ENCODE data around the gene CASZ1. TPM values are rescaled to one million over a fixed set of nuclear protein-coding genes. Genes with fewer than 3 reads are reported as not detected.

Gene CASZ1, protein sequence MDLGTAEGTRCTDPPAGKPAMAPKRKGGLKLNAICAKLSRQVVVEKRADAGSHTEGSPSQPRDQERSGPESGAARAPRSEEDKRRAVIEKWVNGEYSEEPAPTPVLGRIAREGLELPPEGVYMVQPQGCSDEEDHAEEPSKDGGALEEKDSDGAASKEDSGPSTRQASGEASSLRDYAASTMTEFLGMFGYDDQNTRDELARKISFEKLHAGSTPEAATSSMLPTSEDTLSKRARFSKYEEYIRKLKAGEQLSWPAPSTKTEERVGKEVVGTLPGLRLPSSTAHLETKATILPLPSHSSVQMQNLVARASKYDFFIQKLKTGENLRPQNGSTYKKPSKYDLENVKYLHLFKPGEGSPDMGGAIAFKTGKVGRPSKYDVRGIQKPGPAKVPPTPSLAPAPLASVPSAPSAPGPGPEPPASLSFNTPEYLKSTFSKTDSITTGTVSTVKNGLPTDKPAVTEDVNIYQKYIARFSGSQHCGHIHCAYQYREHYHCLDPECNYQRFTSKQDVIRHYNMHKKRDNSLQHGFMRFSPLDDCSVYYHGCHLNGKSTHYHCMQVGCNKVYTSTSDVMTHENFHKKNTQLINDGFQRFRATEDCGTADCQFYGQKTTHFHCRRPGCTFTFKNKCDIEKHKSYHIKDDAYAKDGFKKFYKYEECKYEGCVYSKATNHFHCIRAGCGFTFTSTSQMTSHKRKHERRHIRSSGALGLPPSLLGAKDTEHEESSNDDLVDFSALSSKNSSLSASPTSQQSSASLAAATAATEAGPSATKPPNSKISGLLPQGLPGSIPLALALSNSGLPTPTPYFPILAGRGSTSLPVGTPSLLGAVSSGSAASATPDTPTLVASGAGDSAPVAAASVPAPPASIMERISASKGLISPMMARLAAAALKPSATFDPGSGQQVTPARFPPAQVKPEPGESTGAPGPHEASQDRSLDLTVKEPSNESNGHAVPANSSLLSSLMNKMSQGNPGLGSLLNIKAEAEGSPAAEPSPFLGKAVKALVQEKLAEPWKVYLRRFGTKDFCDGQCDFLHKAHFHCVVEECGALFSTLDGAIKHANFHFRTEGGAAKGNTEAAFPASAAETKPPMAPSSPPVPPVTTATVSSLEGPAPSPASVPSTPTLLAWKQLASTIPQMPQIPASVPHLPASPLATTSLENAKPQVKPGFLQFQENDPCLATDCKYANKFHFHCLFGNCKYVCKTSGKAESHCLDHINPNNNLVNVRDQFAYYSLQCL (N-terminal part only)
- 10 to 100 TPM; 44.3 to 50.3 TPM for total RNA-seq

DNA sequence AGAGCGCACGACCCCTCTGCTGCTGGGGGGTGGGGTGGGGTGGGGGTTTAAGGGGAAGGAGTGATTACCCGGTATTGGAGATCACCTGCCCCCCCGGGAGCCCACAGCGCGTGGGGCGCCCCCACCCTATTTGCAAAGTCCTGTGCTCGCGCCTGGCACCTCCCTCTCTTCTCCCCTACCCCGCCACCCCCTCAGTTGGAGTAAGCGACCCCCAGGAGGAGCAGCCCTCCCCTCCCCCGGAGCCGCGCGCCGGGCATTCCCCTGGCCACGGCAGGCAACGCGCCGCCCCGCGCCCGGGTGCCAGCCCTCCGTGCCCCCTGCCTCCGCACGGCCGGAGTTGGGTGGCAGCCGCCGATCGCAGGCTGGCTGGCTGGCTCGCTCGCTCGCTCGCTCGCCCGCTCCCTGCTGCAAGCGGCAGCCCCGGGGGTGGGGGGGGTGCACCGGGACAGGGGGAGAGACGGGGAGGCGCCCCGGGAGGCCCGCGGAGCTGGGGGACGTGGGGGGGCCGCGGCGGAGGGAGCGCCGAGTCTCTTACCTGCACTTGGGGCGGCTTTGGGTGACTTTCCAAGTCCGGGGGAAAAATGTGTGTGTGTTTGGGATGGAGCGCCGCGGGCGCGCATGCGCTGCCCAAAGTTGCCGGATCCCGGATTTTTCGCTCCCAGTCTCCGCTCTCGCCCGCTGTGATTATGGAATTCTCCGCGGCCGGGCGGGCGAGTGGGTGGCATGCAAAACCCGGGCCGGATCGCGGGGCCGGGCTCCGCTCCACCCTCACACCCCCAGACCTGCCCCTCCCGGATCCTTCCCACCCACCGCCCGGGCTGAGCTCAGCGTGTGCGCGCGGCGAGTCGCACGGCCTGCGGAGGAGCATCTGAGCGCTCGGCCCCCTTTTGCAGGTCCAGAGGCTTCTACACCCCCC is at the start of gene CASZ1:
Gene CASZ1 (minus strand): TSS at position 618 of the 916 bp plus-strand sequence. CDS start 102,757 bp downstream, outside the sequence.
- Histone ChIP-seq H3K4me1 (peaks cover 0 to 46% of the 10 kb centered on the region in 2 donors), H3K9me3 (no peaks in the 10 kb centered on the region), H3K27ac (peak within 1 kb of the TSS; percentile 91 to 96), H3K27me3 (no peaks in the 10 kb centered on the region), H3K36me3 (no peaks in the 10 kb centered on the region), H3K4me3 (peak within 1 kb of the TSS; percentile 46 to 72)
- peak; percentile 70 for DNase-seq (ENCODE audit: low spot score)
- TF ChIP-seq, protein P1, sequence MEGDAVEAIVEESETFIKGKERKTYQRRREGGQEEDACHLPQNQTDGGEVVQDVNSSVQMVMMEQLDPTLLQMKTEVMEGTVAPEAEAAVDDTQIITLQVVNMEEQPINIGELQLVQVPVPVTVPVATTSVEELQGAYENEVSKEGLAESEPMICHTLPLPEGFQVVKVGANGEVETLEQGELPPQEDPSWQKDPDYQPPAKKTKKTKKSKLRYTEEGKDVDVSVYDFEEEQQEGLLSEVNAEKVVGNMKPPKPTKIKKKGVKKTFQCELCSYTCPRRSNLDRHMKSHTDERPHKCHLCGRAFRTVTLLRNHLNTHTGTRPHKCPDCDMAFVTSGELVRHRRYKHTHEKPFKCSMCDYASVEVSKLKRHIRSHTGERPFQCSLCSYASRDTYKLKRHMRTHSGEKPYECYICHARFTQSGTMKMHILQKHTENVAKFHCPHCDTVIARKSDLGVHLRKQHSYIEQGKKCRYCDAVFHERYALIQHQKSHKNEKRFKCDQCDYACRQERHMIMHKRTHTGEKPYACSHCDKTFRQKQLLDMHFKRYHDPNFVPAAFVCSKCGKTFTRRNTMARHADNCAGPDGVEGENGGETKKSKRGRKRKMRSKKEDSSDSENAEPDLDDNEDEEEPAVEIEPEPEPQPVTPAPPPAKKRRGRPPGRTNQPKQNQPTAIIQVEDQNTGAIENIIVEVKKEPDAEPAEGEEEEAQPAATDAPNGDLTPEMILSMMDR (IDR thresholded peaks at IDR 0.05) = no peak

DNA sequence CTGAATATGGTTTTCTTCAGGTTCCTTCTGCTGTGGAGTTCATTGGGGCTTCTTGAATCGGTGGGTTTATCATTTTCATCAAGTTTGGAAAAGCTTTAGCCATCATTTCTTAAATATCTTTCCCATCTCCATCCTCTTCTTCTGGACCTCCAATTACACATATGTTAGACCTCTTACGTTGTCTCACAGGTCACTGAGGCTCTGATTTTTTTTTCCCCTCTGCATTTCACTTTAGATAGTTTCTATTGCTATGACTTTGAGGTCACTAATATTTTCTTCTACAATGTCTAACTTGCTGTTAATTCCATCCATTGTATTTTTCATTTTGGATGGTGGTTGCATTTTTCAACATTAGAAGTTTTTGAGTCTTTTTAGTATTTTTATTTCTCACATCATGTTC is 47.3 kb upstream of the CASZ1 start:
- no peaks in the 10 kb centered on the region for H3K36me3 ChIP-seq
- DNase-seq (ENCODE audit: low spot score) = no peak
- no peak overlapping the region for H3K27ac ChIP-seq
- H3K4me1 ChIP-seq = no peaks in the 10 kb centered on the region
- peaks cover 0 to 14% of the 10 kb centered on the region in 2 donors for H3K9me3 ChIP-seq
- H3K4me3 ChIP-seq = no peak overlapping the region
- TF ChIP-seq, protein P1 (IDR thresholded peaks at IDR 0.05) = no peak
- no peaks in the 10 kb centered on the region for H3K27me3 ChIP-seq

DNA sequence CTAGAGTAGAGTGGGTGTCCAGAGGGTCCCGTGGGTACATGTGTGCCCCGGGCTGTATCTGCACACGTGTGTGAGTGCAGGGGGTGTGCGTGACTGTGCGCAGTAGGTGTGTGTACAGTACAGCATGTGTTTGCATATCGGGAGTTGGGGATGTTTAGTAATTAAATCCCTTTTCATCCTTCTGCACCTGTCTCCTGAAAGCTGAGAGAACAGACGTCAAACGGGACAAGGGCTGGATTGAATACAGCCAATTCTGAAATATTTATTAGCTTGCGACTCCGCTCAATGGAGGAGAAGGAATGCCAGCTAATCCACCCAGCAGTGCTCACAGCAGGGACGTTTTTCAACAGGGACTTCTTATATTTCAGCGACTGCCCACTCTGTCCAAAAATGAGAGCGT is 44.7 kb upstream of the CASZ1 start:
- TF ChIP-seq, protein P1 (IDR thresholded peaks at IDR 0.05) = no peak
- no peaks in the 10 kb centered on the region for H3K36me3 ChIP-seq
- no peak for DNase-seq (ENCODE audit: low spot score)
- H3K27ac ChIP-seq = no peak overlapping the region
- H3K27me3 ChIP-seq = no peaks in the 10 kb centered on the region
- H3K4me3 ChIP-seq = no peak overlapping the region
- H3K4me1 ChIP-seq = no peaks in the 10 kb centered on the region
- peaks cover 0 to 14% of the 10 kb centered on the region in 2 donors for H3K9me3 ChIP-seq

DNA sequence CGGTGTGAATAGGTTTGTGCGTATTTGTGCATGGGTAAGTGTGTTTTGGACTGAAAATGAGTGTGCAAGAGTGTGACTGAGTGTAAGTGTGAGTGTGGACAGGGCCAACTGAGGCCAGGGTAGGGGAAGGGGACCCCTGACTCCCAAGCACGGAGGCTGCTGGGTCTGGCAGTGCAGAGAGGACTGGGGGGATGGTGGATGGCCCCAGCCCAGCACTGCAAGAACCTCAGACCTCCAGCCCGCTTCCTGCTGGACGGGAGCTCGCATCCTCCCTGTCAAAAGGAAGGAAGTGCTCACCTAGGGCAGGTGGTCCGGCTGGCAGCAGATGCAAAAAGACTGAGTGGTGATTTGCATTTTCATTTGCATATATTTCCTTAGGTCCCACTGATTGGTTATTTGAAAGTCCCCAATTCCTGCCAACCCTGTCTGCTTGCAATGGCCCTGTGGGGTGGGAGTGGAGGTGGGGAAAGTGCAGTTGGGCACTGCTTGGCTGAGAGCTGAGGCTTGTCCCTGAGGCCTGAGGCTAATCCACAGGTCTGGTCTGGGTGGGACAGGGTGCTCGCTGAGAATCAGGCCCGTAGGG is 42.8 kb upstream of the CASZ1 start:
- DNase-seq (ENCODE audit: low spot score) = no peak
- TF ChIP-seq, protein P1 (IDR thresholded peaks at IDR 0.05) = no peak
- Histone ChIP-seq H3K4me3 (no peak overlapping the region), H3K27me3 (peaks cover 0 to 12% of the 10 kb centered on the region in 2 donors), H3K27ac (no peak overlapping the region), H3K9me3 (peaks cover 0 to 11% of the 10 kb centered on the region in 2 donors), H3K36me3 (no peaks in the 10 kb centered on the region), H3K4me1 (peaks cover 0 to 7% of the 10 kb centered on the region in 2 donors)
